GM19328 (cell line): ENCODE data around the gene DYNC2H1.

Experiments
- ATAC-seq: cut with Tn5 transposase; IDR thresholded peaks from one replicate; pipeline ENCODE4 v1.9.1; 2021; ENCODE audit warnings: mild to moderate bottlenecking, moderate library complexity; ENCODE audit not compliant: unreplicated experiment

The DYNC2H1 gene

GRCh38 chr11:103528046-103528445 lies 418.8 kb downstream of the DYNC2H1 start:
- ATAC-seq: no peak

GRCh38 chr11:103528596-103528995 lies 419.4 kb downstream of the DYNC2H1 start:
- no peak for ATAC-seq

- no peak for ATAC-seq
These were observed 420.0 kb downstream of the DYNC2H1 start for GRCh38 chr11:103529181-103529684.
